Spleen (tissue), 11 donors: ENCODE results near the gene LZTFL1. TPM values are rescaled to one million over a fixed set of nuclear protein-coding genes. Genes with fewer than 3 reads are reported as not detected.

Source experiments
- DNase-seq: peaks from one replicate; pipeline ENCODE4 v3.0.0-alpha.2; 2020
- H3K27ac ChIP-seq, 8 donors: fragments of 200-600 bp; sonication (generic) in 7 of 8; 1 replicate in 4 of 8; 2 replicates in 4 of 8; pipeline versions ENCODE4 v1.5.0 to v1.8.0; 2016 to 2021; ENCODE audit warnings: inconsistent platforms in 4 of 8, mild to moderate bottlenecking in 4 of 8, moderate library complexity in 1 of 8
- H3K27me3 ChIP-seq, 7 donors: fragments of 200-600 bp; sonication (generic) in 6 of 7; replicated peaks in 1 of 7; 1 replicate in 4 of 7; 2 replicates in 3 of 7; pipeline versions ENCODE4 v1.5.0 to v1.8.0; 2016 to 2021; ENCODE audit warnings: inconsistent platforms in 3 of 7, mild to moderate bottlenecking in 1 of 7
- H3K36me3 ChIP-seq, 6 donors: fragments of 200-600 bp; sonication (generic) in 5 of 6; 1 replicate in 4 of 6; 2 replicates in 2 of 6; pipeline versions ENCODE4 v1.5.0 to v1.8.0; 2016 to 2021; ENCODE audit warnings: inconsistent platforms in 2 of 6
- H3K4me1 ChIP-seq, 6 donors: fragments of 200-600 bp; sonication (generic) in 5 of 6; 1 replicate in 3 of 6; 2 replicates in 3 of 6; pipeline versions ENCODE4 v1.5.0 to v1.8.0; 2016 to 2021; ENCODE audit warnings: inconsistent platforms in 3 of 6
- H3K4me3 ChIP-seq, 8 donors: fragments of 200-600 bp; sonication (generic) in 7 of 8; 1 replicate in 4 of 8; 2 replicates in 4 of 8; pipeline versions ENCODE4 v1.5.0 to v1.8.0; 2016 to 2021; ENCODE audit warnings: inconsistent platforms in 4 of 8, mild to moderate bottlenecking in 4 of 8, moderate library complexity in 2 of 8
- H3K9me3 ChIP-seq, 8 donors: fragments of 200-600 bp; sonication (generic) in 7 of 8; 1 replicate in 4 of 8; 2 replicates in 4 of 8; pipeline versions ENCODE4 v1.5.0 to v1.8.0; 2016 to 2021; ENCODE audit warnings: inconsistent platforms in 4 of 8
- POLR2A ChIP-seq, 3 donors: fragments of 450-650 bp; IDR thresholded peaks; one replicate each; pipeline ENCODE4 v1.5.1; 2017; ENCODE audit warnings: antibody characterized with exemption in 3 of 3, mild to moderate bottlenecking in 1 of 3
- POLR2AphosphoS5 ChIP-seq, 3 donors: sonication (generic); formaldehyde crosslinking; IDR thresholded peaks; one replicate each; pipeline ENCODE4 v1.5.1; 2017; ENCODE audit warnings: antibody characterized with exemption in 3 of 3
- WGBS, 5 donors: extraction: QIAGEN DNeasy Blood & Tissue Kit in 3 of 5; methylation state at CpG; one replicate each; pipeline versions ENCODE4 v1.1.5 to v1.1.7; 2013 to 2018; 5-methylcytosine and 5-hydroxymethylcytosine counted together
- intact Hi-C: fragments of 100-400 bp; cut with DNase I; formaldehyde crosslinking; loops from one replicate; pipeline ENCODE4 v1.15.0; 2023; ENCODE audit warnings: low total_unique reads
- polyA plus RNA-seq, 3 donors: library from polyadenylated mRNA; stranded (reverse); fragments of 200-250 nt; gene quantifications; one replicate each; pipeline ENCODE4 v1.2.1, GENCODE V29; 2013
- total RNA-seq, 7 donors: library from RNA; depleted of rRNA in 3 of 7; stranded (reverse); fragments of >200 nt in 3 of 7; fragmentation: NEBNext Ultra II Directional in 4 of 7; extraction: Animal tissue kit (Norgen Biotek cat#: 25700) in 4 of 7; gene quantifications; one replicate each; pipeline versions ENCODE4 v1.1.0 to v1.2.1, GENCODE V29; 2016 to 2021
- TF ChIP-seq, protein P1 (sequence below), 11 experiments: fragments of 200-600 bp in 7 of 11; fragments of 450-650 bp in 4 of 11; sonication (generic) in 4 of 11; IDR thresholded peaks in 8 of 11; conservative IDR thresholded peaks in 3 of 11; 1 replicate in 7 of 11; 2 replicates in 4 of 11; pipeline versions ENCODE4 v1.4.0 to v1.8.0; 2016 to 2021; ENCODE audit warnings: antibody characterized with exemption in 11 of 11, inconsistent platforms in 4 of 11, mild to moderate bottlenecking in 1 of 11
- donor health status: healthy with polysubstance abuse.
- donor health status: DM: no; HTN: no; CAD: no; lungs with moderate emphysema.
- donor health status: DM: no; HTN: no; CAD: no.
- donor health status: Bipolar disorder and iron deficiency.
- donor health status: healthy.
- donor health status: DM: no; HTN: no; CAD: no.
- donor health status: DM: yes; HTN: yes; CAD: no.

LZTFL1 gene
- total and polyA plus RNA-seq, 10 donors: 6.5 to 22.9 (median 15.5) TPM

DNA sequence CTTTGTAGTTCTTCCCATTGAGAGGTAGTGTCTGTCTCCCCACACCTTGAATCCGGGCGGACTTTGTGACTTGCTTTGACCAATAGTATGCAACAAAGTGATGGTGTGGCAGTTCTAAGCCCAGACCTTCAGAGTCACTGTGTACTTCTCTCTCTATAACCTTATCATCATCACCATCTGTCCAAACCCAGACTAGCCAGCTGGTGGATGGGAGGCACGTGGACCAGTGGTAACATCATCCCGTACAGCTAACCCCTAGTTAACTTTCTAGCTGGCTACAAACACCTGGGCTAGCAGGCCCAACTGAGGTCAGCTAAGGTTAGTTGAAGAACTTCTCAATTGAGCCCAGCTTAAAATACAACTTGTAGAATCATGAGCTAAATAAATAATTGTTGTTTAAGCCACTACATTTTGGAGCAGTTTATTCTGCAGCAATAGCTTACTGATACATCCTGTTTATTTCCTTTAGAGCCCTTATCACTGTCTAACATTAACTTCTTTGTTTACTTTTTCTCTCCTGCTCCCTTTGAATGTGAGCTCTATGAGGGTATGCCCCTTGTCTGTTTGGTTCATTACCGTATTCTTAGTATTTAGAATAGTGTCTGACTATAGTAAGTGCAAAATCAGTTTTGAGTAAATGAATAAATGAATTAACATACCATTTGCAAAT is 32.9 kb upstream of the LZTFL1 start:
- intact Hi-C loops: no loop called here
- no peaks in the 10 kb centered on the region for H3K36me3 ChIP-seq
- no peaks in the 10 kb centered on the region for H3K27me3 ChIP-seq
- H3K9me3 ChIP-seq: no peaks in the 10 kb centered on the region
- 72 to 83% (median 78%) methylated on average over 5 of the region's 5 CpGs for WGBS, 5 donors
- no peak overlapping the region for H3K27ac ChIP-seq
- TF ChIP-seq, protein P1, sequence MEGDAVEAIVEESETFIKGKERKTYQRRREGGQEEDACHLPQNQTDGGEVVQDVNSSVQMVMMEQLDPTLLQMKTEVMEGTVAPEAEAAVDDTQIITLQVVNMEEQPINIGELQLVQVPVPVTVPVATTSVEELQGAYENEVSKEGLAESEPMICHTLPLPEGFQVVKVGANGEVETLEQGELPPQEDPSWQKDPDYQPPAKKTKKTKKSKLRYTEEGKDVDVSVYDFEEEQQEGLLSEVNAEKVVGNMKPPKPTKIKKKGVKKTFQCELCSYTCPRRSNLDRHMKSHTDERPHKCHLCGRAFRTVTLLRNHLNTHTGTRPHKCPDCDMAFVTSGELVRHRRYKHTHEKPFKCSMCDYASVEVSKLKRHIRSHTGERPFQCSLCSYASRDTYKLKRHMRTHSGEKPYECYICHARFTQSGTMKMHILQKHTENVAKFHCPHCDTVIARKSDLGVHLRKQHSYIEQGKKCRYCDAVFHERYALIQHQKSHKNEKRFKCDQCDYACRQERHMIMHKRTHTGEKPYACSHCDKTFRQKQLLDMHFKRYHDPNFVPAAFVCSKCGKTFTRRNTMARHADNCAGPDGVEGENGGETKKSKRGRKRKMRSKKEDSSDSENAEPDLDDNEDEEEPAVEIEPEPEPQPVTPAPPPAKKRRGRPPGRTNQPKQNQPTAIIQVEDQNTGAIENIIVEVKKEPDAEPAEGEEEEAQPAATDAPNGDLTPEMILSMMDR (IDR thresholded peaks at IDR 0.05 in 8 of 11, conservative IDR thresholded peaks at IDR 0.05 in 3 of 11): no peak
- TF ChIP-seq POLR2AphosphoS5 (IDR thresholded peaks at IDR 0.05): no peak
- H3K4me3 ChIP-seq: no peak overlapping the region
- peaks cover 0 to 28% (median 9%) of the 10 kb centered on the region in 6 donors for H3K4me1 ChIP-seq
- DNase-seq: no peak

DNA sequence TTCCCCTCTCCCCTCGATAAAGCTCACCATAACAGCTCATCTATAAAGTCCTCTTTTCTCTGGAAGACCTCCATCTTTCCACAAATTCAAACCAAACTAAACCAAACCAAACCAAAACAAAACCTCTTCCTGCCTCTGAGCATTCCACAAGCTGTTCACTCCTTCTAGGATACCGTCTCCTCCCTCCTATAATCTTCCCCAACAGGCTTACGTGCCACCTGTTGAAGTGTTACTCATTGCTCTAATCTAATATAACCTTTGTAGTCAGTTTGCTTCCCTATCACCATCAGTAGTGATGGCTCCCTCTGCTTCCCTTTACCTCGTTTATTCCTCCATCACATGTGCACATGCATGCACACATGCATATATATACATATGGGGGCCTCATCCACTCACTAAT is 31.7 kb upstream of the LZTFL1 start:
- no peak overlapping the region for H3K27ac ChIP-seq
- H3K4me3 ChIP-seq: no peak overlapping the region
- no peaks in the 10 kb centered on the region for H3K9me3 ChIP-seq
- 87 to 93% (median 89%) methylated on average over 4 of the region's 4 CpGs for WGBS, 5 donors
- intact Hi-C loops: no loop called here
- no peak for TF ChIP-seq POLR2AphosphoS5 (IDR thresholded peaks at IDR 0.05)
- TF ChIP-seq POLR2A (IDR thresholded peaks at IDR 0.05): no peak
- TF ChIP-seq, protein P1 (IDR thresholded peaks at IDR 0.05 in 8 of 11, conservative IDR thresholded peaks at IDR 0.05 in 3 of 11): no peak
- no peaks in the 10 kb centered on the region for H3K27me3 ChIP-seq
- no peak for DNase-seq
- H3K4me1 ChIP-seq: peaks cover 0 to 35% (median 11%) of the 10 kb centered on the region in 6 donors
- no peaks in the 10 kb centered on the region for H3K36me3 ChIP-seq

DNA sequence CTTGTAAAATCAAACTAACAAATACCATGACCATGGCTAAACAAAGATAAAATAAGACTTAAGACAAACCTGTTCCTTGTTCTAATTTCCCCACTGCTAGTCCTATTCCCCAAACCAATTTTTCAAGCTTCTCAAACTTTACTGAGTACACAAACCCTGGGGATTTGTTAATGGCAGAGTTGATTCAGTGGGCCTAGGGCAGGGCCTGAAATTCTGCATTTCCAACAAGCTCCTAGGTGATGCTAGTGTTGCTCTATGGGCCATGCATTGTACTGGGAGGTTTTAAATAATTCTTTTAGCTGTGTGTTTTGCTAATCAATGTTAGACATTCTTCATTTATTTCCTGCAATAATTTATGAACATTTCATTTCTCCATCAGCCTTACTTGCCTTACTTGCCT is 31.1 kb upstream of the LZTFL1 start:
- Histone ChIP-seq H3K27me3 (no peaks in the 10 kb centered on the region), H3K27ac (no peak overlapping the region), H3K36me3 (no peaks in the 10 kb centered on the region), H3K9me3 (no peaks in the 10 kb centered on the region), H3K4me1 (peaks cover 0 to 35% (median 11%) of the 10 kb centered on the region in 6 donors), H3K4me3 (no peak overlapping the region)
- intact Hi-C loops: no loop called here
- TF ChIP-seq, protein P1 (IDR thresholded peaks at IDR 0.05 in 8 of 11, conservative IDR thresholded peaks at IDR 0.05 in 3 of 11): no peak
- TF ChIP-seq POLR2AphosphoS5 (IDR thresholded peaks at IDR 0.05): no peak
- TF ChIP-seq POLR2A (IDR thresholded peaks at IDR 0.05): no peak
- DNase-seq: no peak

DNA sequence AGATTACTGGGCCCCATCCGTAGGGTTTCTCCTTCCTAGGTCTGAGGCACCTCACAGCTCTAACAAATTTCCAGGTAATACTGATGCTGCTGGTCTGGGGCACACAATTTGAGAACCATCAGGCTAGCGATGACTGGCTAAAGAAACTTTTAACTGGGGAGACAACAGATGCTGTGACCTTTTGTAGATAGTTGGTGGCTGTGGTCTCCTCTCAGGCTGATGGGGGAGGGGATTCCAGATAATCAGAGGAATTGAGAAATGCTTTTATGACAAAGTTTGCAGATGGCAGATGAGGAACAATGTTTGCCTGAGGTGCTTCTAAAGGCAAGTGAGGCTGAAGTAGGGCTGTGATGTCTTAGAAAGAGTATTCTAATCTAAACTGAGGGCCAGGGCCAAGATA is 30.6 kb upstream of the LZTFL1 start:
- Histone ChIP-seq H3K27ac (no peak overlapping the region), H3K27me3 (no peaks in the 10 kb centered on the region), H3K36me3 (no peaks in the 10 kb centered on the region), H3K4me1 (peaks cover 0 to 35% (median 11%) of the 10 kb centered on the region in 6 donors), H3K9me3 (no peaks in the 10 kb centered on the region), H3K4me3 (no peak overlapping the region)
- intact Hi-C loops: no loop called here
- WGBS, 5 donors: 58 to 81% (median 67%) methylated on average over 2 of the region's 2 CpGs
- TF ChIP-seq POLR2A (IDR thresholded peaks at IDR 0.05): no peak
- DNase-seq: no peak
